Brain pericyte (primary cell): ENCODE data around the gene TBX3.

Experiments used
- DNase-seq: peaks from one replicate; pipeline ENCODE4 v3.0.0-alpha.2; 2012; ENCODE audit warnings: low read depth, low spot score

TBX3 gene

GRCh38 chr12:114668151-114668885 lies 15.7 kb downstream of the TBX3 start:
- DNase-seq, result no peak

GRCh38 chr12:114667669-114668150 lies 16.3 kb downstream of the TBX3 start:
- DNase-seq, result no peak

GRCh38 chr12:114666746-114667668 lies 17.0 kb downstream of the TBX3 start:
- no peak for DNase-seq

GRCh38 chr12:114665411-114666260 lies 18.3 kb downstream of the TBX3 start:
- no peak for DNase-seq

- no peak for DNase-seq
Measured at GRCh38 chr12:114664651-114665320, 19.2 kb downstream of the TBX3 start.

- no peak for DNase-seq
Measured at GRCh38 chr12:114662512-114663177, 21.3 kb downstream of the TBX3 start.

GRCh38 chr12:114661245-114661644 lies 22.7 kb downstream of the TBX3 start:
- no peak for DNase-seq

GRCh38 chr12:114659084-114659483 lies 24.9 kb downstream of the TBX3 start:
- DNase-seq, result no peak

GRCh38 chr12:114658002-114658441 lies 26.0 kb downstream of the TBX3 start:
- no peak for DNase-seq

GRCh38 chr12:114657597-114657920 lies 26.4 kb downstream of the TBX3 start:
- no peak for DNase-seq

- no peak for DNase-seq
Measured at GRCh38 chr12:114656906-114657596, 26.9 kb downstream of the TBX3 start.

- peak; percentile 90 for DNase-seq
Measured at GRCh38 chr12:114655934-114656749, 27.8 kb downstream of the TBX3 start.

- DNase-seq, result no peak
Measured at GRCh38 chr12:114649585-114649984, 34.4 kb downstream of the TBX3 start.

GRCh38 chr12:114648711-114649110 lies 35.3 kb downstream of the TBX3 start:
- DNase-seq, result no peak

GRCh38 chr12:114638790-114639435 lies 45.1 kb downstream of the TBX3 start:
- DNase-seq, result no peak

GRCh38 chr12:114636723-114637480 lies 47.1 kb downstream of the TBX3 start:
- no peak for DNase-seq

GRCh38 chr12:114631242-114631641 lies 52.7 kb downstream of the TBX3 start:
- no peak for DNase-seq

- no peak for DNase-seq
Measured at GRCh38 chr12:114628199-114628598, 55.8 kb downstream of the TBX3 start.
